HCT116 (cell line): ENCODE results near the gene EXOC4. TPM values are rescaled to one million over a fixed set of nuclear protein-coding genes. Genes with fewer than 3 reads are reported as not detected.

Experiments
- ATAC-seq: fragments of 200-7000 bp; cut with Tn5 transposase; 2 replicates; pipeline ENCODE4 v1.9.1; 2020; ENCODE audit warnings: mild to moderate bottlenecking, moderate library complexity
- BruUV-seq: library from RNA; stranded (reverse); fragments of 400-500 nt; replicated peaks from 2 replicates; lab custom pipeline; 2021; lab: Mats Ljungman, UMichigan
- CTCF ChIA-PET: fragments of 300-600 bp; sonication (Branson Sonifier 250); formaldehyde crosslinking; loops from one replicate; lab custom pipeline; 2021; ENCODE audit warnings: antibody characterized with exemption; lab: Charles Lee
- POLR2A ChIA-PET: fragments of 300-600, 350-600 bp; sonication (Branson Sonifier 250); formaldehyde crosslinking; loops from one replicate; lab custom pipeline; 2021; ENCODE audit warnings: antibody characterized with exemption; lab: Charles Lee
- RAD21 ChIA-PET, 2 experiments: fragments of 300-600 bp; sonication (Branson Sonifier 250); formaldehyde crosslinking; loops; one replicate each; lab custom pipeline; 2023; ENCODE audit warnings: low total read pairs in 2 of 2; ENCODE audit not compliant: uncharacterized antibody in 2 of 2, unreplicated experiment in 2 of 2, low non-redundant PET in 1 of 2; lab: Charles Lee
- DNase-seq: peaks from one replicate; pipeline ENCODE4 v3.0.0-alpha.2; 2010; ENCODE audit warnings: low read depth, low spot score
- H2AFZ ChIP-seq: fragments of 200-600 bp; shearing (Covaris generic), sonication (generic); 2 replicates; pipeline ENCODE4 v1.6.1; 2017; ENCODE audit warnings: low read depth, mixed run types, mixed read lengths, antibody characterized with exemption, low read length; ENCODE audit not compliant: poor library complexity, severe bottlenecking
- H3K27ac ChIP-seq: 2 replicates; pipeline ENCODE4 v1.5.1; 2012; ENCODE audit warnings: low read depth, low read length
- H3K27me3 ChIP-seq: fragments of 200-600 bp; sonication (generic); 2 replicates; pipeline ENCODE4 v1.6.1; 2016; ENCODE audit warnings: mixed run types, low read length, mixed read lengths; ENCODE audit not compliant: insufficient read depth
- H3K36me3 ChIP-seq, 2 experiments: fragments of 200-500 bp in 1 of 2; fragments of 200-600 bp in 1 of 2; sonication (Bioruptor generic) in 1 of 2; sonication (generic) in 1 of 2; 2 replicates each; pipeline versions ENCODE4 v1.5.1 to v1.6.1; 2014 to 2016; ENCODE audit warnings: low read length in 2 of 2, inconsistent platforms in 1 of 2, mixed read lengths in 1 of 2, mixed run types in 1 of 2; ENCODE audit not compliant: insufficient read depth in 2 of 2, control insufficient read depth in 1 of 2
- H3K4me1 ChIP-seq, 2 experiments: fragments of 200-600 bp in 1 of 2; sonication (generic) in 1 of 2; 2 replicates each; pipeline versions ENCODE4 v1.5.1 to v1.6.1; 2012 to 2017; ENCODE audit warnings: low read length in 2 of 2, inconsistent platforms in 1 of 2, mild to moderate bottlenecking in 1 of 2, mixed read lengths in 1 of 2, mixed run types in 1 of 2, moderate library complexity in 1 of 2; ENCODE audit not compliant: insufficient read depth in 2 of 2, control insufficient read depth in 1 of 2
- H3K4me2 ChIP-seq: fragments of 200-600 bp; sonication (generic); 2 replicates; pipeline ENCODE4 v1.6.1; 2017; ENCODE audit warnings: mixed run types, low read length, mixed read lengths
- H3K4me3 ChIP-seq, 2 experiments: fragments of 200-600 bp in 1 of 2; sonication (generic) in 1 of 2; replicated peaks in 1 of 2; 2 replicates each; pipeline ENCODE4 v1.5.1; 2011 to 2016; ENCODE audit warnings: low read length in 2 of 2, control low read depth in 1 of 2, low read depth in 1 of 2, mild to moderate bottlenecking in 1 of 2, mixed read lengths in 1 of 2, mixed run types in 1 of 2
- H3K79me2 ChIP-seq: fragments of 200-600 bp; sonication (generic); 2 replicates; pipeline ENCODE4 v1.6.1; 2017; ENCODE audit warnings: mild to moderate bottlenecking, mixed run types, low read length, moderate library complexity, mixed read lengths; ENCODE audit not compliant: insufficient read depth
- H3K9ac ChIP-seq: fragments of 200-600 bp; sonication (generic); 2 replicates; pipeline ENCODE4 v1.6.1; 2016; ENCODE audit warnings: low read length, mixed read lengths
- H3K9me2 ChIP-seq: fragments of 200-600 bp; sonication (generic), shearing (Covaris generic); 2 replicates; pipeline ENCODE4 v1.6.1; 2017; ENCODE audit warnings: mixed run types, mild to moderate bottlenecking, moderate library complexity; ENCODE audit not compliant: insufficient read depth
- H3K9me3 ChIP-seq, 2 experiments: fragments of 200-500 bp in 1 of 2; fragments of 200-600 bp in 1 of 2; sonication (Bioruptor generic) in 1 of 2; sonication (generic) in 1 of 2; 2 replicates each; pipeline ENCODE4 v1.6.1; 2014 to 2017; ENCODE audit warnings: low read length in 2 of 2, mixed read lengths in 2 of 2, inconsistent platforms in 1 of 2, low read depth in 1 of 2, mild to moderate bottlenecking in 1 of 2, mixed run types in 1 of 2, moderate library complexity in 1 of 2; ENCODE audit not compliant: control insufficient read depth in 1 of 2, insufficient read depth in 1 of 2
- H4K20me1 ChIP-seq: fragments of 200-600 bp; sonication (generic), shearing (Covaris generic); 2 replicates; pipeline ENCODE4 v1.6.1; 2017; ENCODE audit warnings: mixed run types, mild to moderate bottlenecking, moderate library complexity; ENCODE audit not compliant: insufficient read depth
- ATF3 ChIP-seq: IDR thresholded peaks from 2 replicates; pipeline ENCODE4 v1.6.1; 2012
- CBX3 ChIP-seq: IDR thresholded peaks from 2 replicates; pipeline ENCODE4 v1.6.1; 2012; ENCODE audit warnings: low read depth
- EGR1 ChIP-seq: IDR thresholded peaks from 2 replicates; pipeline ENCODE4 v1.6.1; 2012; ENCODE audit warnings: low read depth
- EZH2 ChIP-seq: fragments of 200-600 bp; sonication (generic); IDR thresholded peaks from 2 replicates; pipeline ENCODE4 v1.6.1; 2017; ENCODE audit warnings: antibody characterized with exemption, mixed run types
- EZH2phosphoT487 ChIP-seq: fragments of 200-600 bp; IDR thresholded peaks from 2 replicates; pipeline ENCODE4 v1.6.1; 2018; ENCODE audit warnings: antibody characterized with exemption, borderline replicate concordance
- FOSL1 ChIP-seq: IDR thresholded peaks from 2 replicates; pipeline ENCODE4 v1.6.1; 2012; ENCODE audit warnings: low read depth
- JUND ChIP-seq: IDR thresholded peaks from 2 replicates; pipeline ENCODE4 v1.6.1; 2012
- MAX ChIP-seq: IDR thresholded peaks from 2 replicates; pipeline ENCODE4 v1.6.1; 2012
- POLR2AphosphoS5 ChIP-seq: IDR thresholded peaks from 2 replicates; pipeline ENCODE4 v1.6.1; 2011; ENCODE audit warnings: mild to moderate bottlenecking, low read depth, low read length, moderate library complexity
- RAD21 ChIP-seq: IDR thresholded peaks from 2 replicates; pipeline ENCODE4 v1.6.1; 2012; ENCODE audit warnings: low read depth, mild to moderate bottlenecking
- SIN3A ChIP-seq: IDR thresholded peaks from 2 replicates; pipeline ENCODE4 v1.6.1; 2012; ENCODE audit warnings: low read depth
- SP1 ChIP-seq: IDR thresholded peaks from 2 replicates; pipeline ENCODE4 v1.6.1; 2012; ENCODE audit warnings: low read depth
- SRF ChIP-seq: IDR thresholded peaks from 2 replicates; pipeline ENCODE4 v1.6.1; 2012; ENCODE audit warnings: low read depth
- YY1 ChIP-seq: IDR thresholded peaks from 2 replicates; pipeline ENCODE4 v1.6.1; 2011; ENCODE audit warnings: low read length, low read depth, moderate library complexity, mild to moderate bottlenecking; ENCODE audit not compliant: insufficient replicate concordance; ENCODE audit errors: extremely low read depth
- ZFX ChIP-seq: fragments of 450-650 bp; IDR thresholded peaks from 2 replicates; pipeline ENCODE4 v1.6.1; 2017
- intact Hi-C: fragments of 100-400 bp; cut with micrococcal nuclease; formaldehyde crosslinking; loops from 2 replicates; pipeline ENCODE4 v1.10.0; 2022
- total RNA-seq: library from RNA; stranded (reverse); gene quantifications from one replicate; pipeline ENCODE4 v1.2.1, GENCODE V29; 2021; ENCODE audit not compliant: unreplicated experiment

EXOC4 gene
- total RNA-seq, 1 experiment from 2014 or later: 40.3 TPM

- Histone ChIP-seq H2AFZ (no peak overlapping the region), H3K27me3 (no peaks in the 10 kb centered on the region), H3K4me1 (no peaks in the 10 kb centered on the region), H3K9me3 (no peaks in the 10 kb centered on the region)
- RAD21 ChIA-PET: no interaction called here
- TF ChIP-seq EZH2phosphoT487: no peak
- no peak for TF ChIP-seq YY1
- no peak for TF ChIP-seq SRF
- no peak for TF ChIP-seq ATF3
- no peak for TF ChIP-seq JUND
- TF ChIP-seq FOSL1: no peak
- no peak for TF ChIP-seq ZFX
- TF ChIP-seq RAD21: no peak
- no peak for TF ChIP-seq CBX3
- no peak for TF ChIP-seq SP1
- TF ChIP-seq POLR2AphosphoS5: no peak
- no peak for TF ChIP-seq EZH2
- no peak for TF ChIP-seq SIN3A
- TF ChIP-seq EGR1: no peak
- no peak for TF ChIP-seq MAX
- TF ChIP-seq, all 23 proteins: peak for 0
- no peak overlapping the region for H3K27ac ChIP-seq
- DNase-seq: no peak
- no peaks in the 10 kb centered on the region for H3K79me2 ChIP-seq
- H3K36me3 ChIP-seq: no peaks in the 10 kb centered on the region
- no peaks in the 10 kb centered on the region for H4K20me1 ChIP-seq
- H3K9me2 ChIP-seq: no peaks in the 10 kb centered on the region
- BruUV-seq: no TSS peak
- no peak overlapping the region for H3K4me2 ChIP-seq
- H3K4me3 ChIP-seq: no peak overlapping the region
- ATAC-seq: no peak
- intact Hi-C loops: no loop called here
- POLR2A ChIA-PET: no interaction called here
- CTCF ChIA-PET: no interaction called here
- no peak overlapping the region for H3K9ac ChIP-seq
Observed at GRCh38 chr7:133662830-133663229, 410.0 kb downstream of the EXOC4 start.
